Activated CD4-positive, alpha-beta T cell treated with anti-CD3 and anti-CD28 coated beads, Interleukin-2, amount 10 ng/mL, durations not matched to agents 24 days and 14 days (primary cell): ENCODE measurements around the gene ABCA8. TPM values are rescaled to one million over a fixed set of nuclear protein-coding genes. Genes with fewer than 3 reads are reported as not detected.
"Not testable (repeated sequence)": the region's sequence is repeated elsewhere in the genome, so short reads cannot be mapped to it uniquely, and the experiment has no call there.

Experiments
- DNase-seq: peaks from one replicate; pipeline ENCODE4 v3.0.0; 2022
- H3K27ac Mint-ChIP-seq: one replicate; pipeline ENCODE4 v1.8.0; 2022; ENCODE audit warnings: mild to moderate bottlenecking, mixed read lengths
- H3K27me3 Mint-ChIP-seq: one replicate; pipeline ENCODE4 v1.8.0; 2022; ENCODE audit warnings: mixed read lengths
- H3K36me3 Mint-ChIP-seq: one replicate; pipeline ENCODE4 v1.8.0; 2022; ENCODE audit warnings: low read depth, mild to moderate bottlenecking, mixed read lengths
- H3K4me1 Mint-ChIP-seq: one replicate; pipeline ENCODE4 v1.8.0; 2021; ENCODE audit warnings: mixed read lengths
- H3K4me3 Mint-ChIP-seq: one replicate; pipeline ENCODE4 v1.8.0; 2022; ENCODE audit warnings: mild to moderate bottlenecking, moderate library complexity, mixed read lengths
- H3K9me3 Mint-ChIP-seq: one replicate; pipeline ENCODE4 v1.8.0; 2021; ENCODE audit warnings: mixed read lengths
- intact Hi-C: fragments of 100-400 bp; cut with micrococcal nuclease; formaldehyde crosslinking; loops from one replicate; pipeline ENCODE4 v1.15.1; 2023
- total RNA-seq: library from RNA; stranded (reverse); gene quantifications from 2 replicates; pipeline ENCODE4 v1.2.3, GENCODE V29; 2022

Gene ABCA8
- total RNA-seq, 1 donor from 2014 or later = not detected

DNA sequence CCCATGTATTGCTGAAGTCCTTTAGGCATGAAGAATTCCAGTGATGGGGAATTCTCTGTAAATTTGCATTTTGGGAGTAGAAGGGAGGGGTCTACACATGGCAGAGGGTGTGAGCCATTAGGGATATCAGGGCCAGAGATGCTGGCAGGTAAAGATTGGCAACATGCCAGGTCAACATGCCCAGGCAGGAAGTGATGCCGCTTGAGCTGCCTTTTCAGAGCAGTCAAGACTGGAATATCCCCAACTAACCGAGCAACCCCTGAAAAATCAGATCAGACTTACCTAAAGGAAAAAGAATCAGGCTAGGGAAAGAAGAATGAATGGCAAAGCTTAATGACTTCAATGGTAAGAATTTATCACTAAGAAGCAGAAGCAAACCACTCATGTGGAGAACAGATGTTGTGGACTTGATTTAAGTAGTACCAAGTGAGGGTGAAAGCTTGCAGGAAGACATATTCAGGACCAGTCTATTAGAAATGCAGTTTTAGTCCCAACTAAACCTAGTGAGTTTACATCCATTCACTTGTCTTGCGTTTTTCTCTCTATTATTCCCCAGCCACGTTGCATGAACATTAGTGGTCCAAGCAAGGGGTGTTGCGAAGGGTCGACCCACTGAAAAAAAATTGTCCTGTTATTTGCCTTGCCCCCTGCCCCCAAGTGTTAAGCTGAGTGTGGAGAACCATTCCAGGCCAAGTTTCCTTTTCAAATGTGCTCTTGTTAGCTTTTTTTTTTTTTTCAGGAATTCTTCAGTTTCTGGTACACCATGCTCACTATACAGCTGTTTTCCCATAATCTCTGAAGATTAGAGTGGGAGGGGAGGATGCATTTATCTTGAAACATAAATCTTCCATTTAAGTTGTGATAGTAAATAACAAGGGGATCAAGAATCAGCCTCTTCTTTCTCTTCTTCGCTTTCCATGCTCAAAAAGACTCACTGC lies 105.2 kb downstream of the ABCA8 start:
- Mint-ChIP-seq H3K9me3 (peaks cover 6% of the 10 kb centered on the region), H3K36me3 (no peaks in the 10 kb centered on the region), H3K27ac (no peak overlapping the region), H3K4me1 (no peaks in the 10 kb centered on the region), H3K27me3 (no peaks in the 10 kb centered on the region), H3K4me3 (no peak overlapping the region)
- intact Hi-C loops = no loop called here
- no peak for DNase-seq

DNA sequence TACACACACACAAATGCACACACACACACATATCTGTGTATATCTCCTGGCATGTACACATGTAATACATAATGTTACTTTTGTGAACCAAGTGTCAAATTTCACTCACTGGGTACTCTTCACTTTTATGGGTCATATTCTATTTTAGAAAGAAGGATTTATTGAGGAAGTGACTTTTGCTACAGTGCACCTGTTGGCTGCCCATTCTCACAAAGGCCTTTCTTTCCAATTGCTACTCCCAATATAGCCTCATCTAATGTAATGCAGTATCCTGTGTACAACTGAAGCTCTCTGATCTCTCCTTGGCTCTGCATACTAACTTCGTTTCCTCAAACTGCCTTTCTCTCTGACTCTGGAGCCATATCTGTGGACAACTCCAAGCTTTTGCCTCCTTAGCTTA lies 107.5 kb downstream of the ABCA8 start:
- H3K27ac Mint-ChIP-seq = no peak overlapping the region

DNA sequence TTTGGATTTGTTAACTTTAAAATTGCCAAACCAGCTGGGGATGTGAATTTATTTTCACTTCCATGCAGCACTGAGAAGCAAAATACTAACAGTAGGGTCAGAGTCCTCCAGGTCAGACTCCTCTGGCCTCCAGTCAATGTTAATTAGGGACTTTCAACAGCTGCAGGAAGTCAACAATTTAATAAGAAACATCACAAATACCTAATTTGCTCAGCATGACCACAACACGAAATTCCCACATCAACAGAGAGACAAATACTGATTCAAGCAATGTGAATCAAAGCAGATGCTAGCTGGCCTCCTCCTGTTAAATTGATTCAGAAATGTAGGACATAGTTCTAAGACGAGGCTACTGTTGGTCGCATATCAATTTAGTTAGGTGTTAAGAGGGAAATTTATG lies 111.7 kb downstream of the ABCA8 start:
- H3K27me3 Mint-ChIP-seq = no peaks in the 10 kb centered on the region

More for the DNA sequence above, 107.5 kb downstream of the ABCA8 start:
- Mint-ChIP-seq H3K9me3 (peaks cover 6% of the 10 kb centered on the region), H3K4me1 (no peaks in the 10 kb centered on the region), H3K27me3 (no peaks in the 10 kb centered on the region), H3K36me3 (no peaks in the 10 kb centered on the region), H3K4me3 (no peak overlapping the region)
- DNase-seq = no peak
- intact Hi-C loops = no loop called here

DNA sequence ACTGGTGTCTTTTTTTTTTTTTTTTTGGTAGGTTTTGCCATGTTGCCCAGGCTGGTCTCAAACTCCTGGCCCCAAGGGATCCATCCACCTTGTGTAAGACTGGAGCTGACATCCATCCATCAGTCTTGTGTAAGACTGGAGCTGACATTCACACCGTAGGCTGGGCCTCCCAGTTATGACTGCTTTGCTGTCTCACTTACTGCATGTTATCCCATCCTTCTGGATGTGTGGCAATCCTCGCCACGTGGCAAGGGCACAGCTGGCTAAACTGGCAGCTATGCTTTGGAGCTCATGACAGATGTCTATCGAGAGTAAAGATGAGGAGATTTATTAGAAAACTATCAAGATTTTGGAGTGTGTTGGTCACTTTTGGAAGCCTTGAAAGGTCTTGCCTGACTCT lies 115.1 kb downstream of the ABCA8 start:
- DNase-seq = no peak
- H3K4me1 Mint-ChIP-seq = no peaks in the 10 kb centered on the region
- no peaks in the 10 kb centered on the region for H3K27me3 Mint-ChIP-seq
- H3K4me3 Mint-ChIP-seq = no peak overlapping the region
- no peaks in the 10 kb centered on the region for H3K36me3 Mint-ChIP-seq
- H3K9me3 Mint-ChIP-seq = no peaks in the 10 kb centered on the region
- intact Hi-C loops = no loop called here
- no peak overlapping the region for H3K27ac Mint-ChIP-seq

More for the DNA sequence above, 111.7 kb downstream of the ABCA8 start:
- Mint-ChIP-seq H3K36me3 (no peaks in the 10 kb centered on the region), H3K4me3 (no peak overlapping the region), H3K4me1 (no peaks in the 10 kb centered on the region), H3K27ac (no peak overlapping the region), H3K9me3 (no peaks in the 10 kb centered on the region)
- no peak for DNase-seq
- intact Hi-C loops = no loop called here

DNA sequence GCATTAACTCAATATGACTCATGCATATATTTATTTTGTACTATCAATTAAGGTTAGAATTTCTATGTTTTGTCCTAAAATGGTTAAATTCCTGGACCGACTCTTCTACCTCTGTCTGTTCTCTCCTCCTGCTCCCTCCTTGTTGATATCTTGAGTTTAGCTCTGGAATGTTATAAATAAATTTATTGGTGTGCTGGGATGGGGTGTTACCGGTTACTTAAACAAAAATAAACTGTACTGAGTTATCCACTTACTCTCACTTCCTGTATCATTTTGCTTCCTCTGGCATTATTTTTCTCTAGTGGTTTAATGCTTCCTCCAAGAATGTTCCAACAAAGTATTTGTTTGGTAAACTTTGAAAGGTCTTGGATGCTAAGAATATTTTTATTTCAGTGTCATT lies 120.1 kb downstream of the ABCA8 start:
- H3K27me3 Mint-ChIP-seq = peaks cover 2% of the 10 kb centered on the region
- no peaks in the 10 kb centered on the region for H3K9me3 Mint-ChIP-seq
- no peak overlapping the region for H3K4me3 Mint-ChIP-seq
- H3K4me1 Mint-ChIP-seq = no peaks in the 10 kb centered on the region
- H3K27ac Mint-ChIP-seq = no peak overlapping the region
- intact Hi-C loops = no loop called here
- no peak for DNase-seq
- no peaks in the 10 kb centered on the region for H3K36me3 Mint-ChIP-seq

DNA sequence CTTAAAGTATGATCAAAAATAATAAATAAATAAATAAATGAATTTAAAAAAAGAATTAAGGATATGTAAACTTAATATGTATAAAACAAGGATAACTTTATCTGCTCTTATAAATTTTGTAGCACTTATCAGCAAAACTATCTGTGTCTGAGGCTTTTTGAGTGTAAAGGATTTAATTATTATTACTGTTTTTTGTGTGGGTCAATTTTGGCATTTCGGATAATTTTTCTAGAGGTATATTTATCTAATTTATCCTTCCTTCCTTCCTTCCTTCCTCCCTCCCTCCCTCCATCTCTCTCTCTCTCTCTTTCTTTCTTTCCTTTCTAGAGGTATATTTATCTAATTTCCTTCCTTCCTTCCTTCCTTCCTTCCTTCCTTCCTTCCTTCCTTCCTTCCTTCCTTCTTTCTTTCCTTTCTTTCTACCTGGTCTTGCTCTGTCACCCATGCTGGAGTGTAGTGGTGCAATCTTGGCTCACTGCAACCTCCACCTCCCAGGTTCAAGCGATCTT lies 120.8 kb downstream of the ABCA8 start:
- Mint-ChIP-seq H3K27me3 (peaks cover 2% of the 10 kb centered on the region), H3K4me1 (no peaks in the 10 kb centered on the region), H3K4me3 (no peak overlapping the region), H3K27ac (no peak overlapping the region), H3K9me3 (no peaks in the 10 kb centered on the region), H3K36me3 (no peaks in the 10 kb centered on the region)
- DNase-seq = no peak
- intact Hi-C loops = no loop called here

DNA sequence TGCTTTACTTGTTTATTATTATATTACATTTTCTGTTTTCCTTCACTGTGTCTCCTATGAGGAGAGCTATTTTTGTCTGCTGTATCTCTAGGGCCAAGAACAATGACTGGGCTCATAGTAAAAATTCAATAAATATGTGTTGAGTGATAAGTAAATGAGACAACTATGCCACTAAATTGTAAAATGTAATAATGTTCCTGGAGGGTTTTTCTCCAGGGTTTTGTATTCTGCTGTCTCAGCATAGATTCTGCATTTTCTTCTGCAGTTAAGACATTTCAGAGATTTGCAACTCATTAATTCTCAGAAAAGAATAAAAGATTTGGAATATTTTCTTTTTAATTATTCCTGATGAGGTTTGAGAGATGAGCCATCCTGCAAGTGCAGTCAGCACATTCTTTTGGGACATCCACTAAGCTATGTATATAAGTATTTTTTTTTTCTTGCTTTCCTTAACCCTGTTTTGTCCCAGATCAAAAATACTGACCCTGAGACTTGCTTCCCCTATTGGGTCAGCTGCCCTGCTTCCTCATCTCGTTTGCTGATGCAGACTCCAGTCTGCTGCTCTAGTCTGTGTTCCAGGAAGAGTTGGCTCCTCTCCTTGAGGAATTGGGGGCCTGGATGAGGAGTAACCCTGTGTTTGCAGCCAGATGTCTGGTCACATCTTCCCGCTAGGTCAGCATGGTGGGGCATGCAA lies 122.9 kb downstream of the ABCA8 start:
- no peaks in the 10 kb centered on the region for H3K36me3 Mint-ChIP-seq
- no peak overlapping the region for H3K27ac Mint-ChIP-seq
- no peaks in the 10 kb centered on the region for H3K9me3 Mint-ChIP-seq

DNA sequence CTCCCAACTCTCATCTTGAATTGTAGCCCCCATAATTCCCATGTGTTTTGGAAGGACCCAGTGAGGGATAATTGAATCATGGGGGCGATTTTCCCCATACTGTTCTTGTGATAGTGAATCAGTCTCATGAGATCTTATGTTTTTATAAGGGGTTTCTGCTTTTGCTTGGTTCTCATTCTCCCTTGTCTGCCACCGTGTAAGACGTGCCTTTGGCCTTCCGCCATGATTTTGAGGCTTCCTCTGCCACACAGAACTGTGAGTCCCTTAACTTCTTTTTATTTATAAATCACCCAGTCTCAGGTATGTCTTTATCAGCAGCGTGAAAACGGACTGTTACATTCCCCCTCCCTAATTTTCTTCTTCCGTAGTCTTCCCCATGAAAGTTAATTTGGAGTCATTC lies 124.0 kb downstream of the ABCA8 start:
- no peak overlapping the region for H3K27ac Mint-ChIP-seq
- DNase-seq = no peak
- H3K4me3 Mint-ChIP-seq = no peak overlapping the region
- intact Hi-C loops = no loop called here
- no peaks in the 10 kb centered on the region for H3K36me3 Mint-ChIP-seq
- H3K9me3 Mint-ChIP-seq = no peaks in the 10 kb centered on the region
- H3K27me3 Mint-ChIP-seq = peaks cover 2% of the 10 kb centered on the region
- H3K4me1 Mint-ChIP-seq = no peaks in the 10 kb centered on the region

More for the DNA sequence above, 122.9 kb downstream of the ABCA8 start:
- Mint-ChIP-seq H3K27me3 (peaks cover 2% of the 10 kb centered on the region), H3K4me1 (no peaks in the 10 kb centered on the region), H3K4me3 (no peak overlapping the region)
- DNase-seq = no peak
- intact Hi-C loops = no loop called here

DNA sequence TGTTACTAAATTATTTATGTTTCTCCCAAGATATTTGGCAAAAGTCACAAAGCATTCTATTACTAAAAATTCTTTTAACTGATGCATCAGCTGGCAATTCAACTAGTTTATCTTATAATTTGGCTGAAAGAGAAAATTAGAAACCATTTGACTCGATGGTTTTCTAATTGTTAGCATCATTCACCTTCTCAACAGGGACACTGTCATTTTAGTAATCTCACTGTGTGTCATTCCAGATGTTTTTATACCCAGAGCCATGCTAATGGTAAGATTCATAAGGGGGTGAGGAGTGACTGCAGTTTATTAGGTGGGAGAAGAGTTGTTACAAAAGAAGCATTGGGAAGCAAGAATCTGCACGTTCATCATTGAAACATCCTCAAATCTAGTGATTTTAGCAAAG lies 124.9 kb downstream of the ABCA8 start:
- intact Hi-C loops = no loop called here
- H3K9me3 Mint-ChIP-seq = no peaks in the 10 kb centered on the region
- no peaks in the 10 kb centered on the region for H3K36me3 Mint-ChIP-seq
- H3K4me1 Mint-ChIP-seq = no peaks in the 10 kb centered on the region
- H3K27ac Mint-ChIP-seq = no peak overlapping the region
- no peak for DNase-seq
- peaks cover 2% of the 10 kb centered on the region for H3K27me3 Mint-ChIP-seq
- no peak overlapping the region for H3K4me3 Mint-ChIP-seq

DNA sequence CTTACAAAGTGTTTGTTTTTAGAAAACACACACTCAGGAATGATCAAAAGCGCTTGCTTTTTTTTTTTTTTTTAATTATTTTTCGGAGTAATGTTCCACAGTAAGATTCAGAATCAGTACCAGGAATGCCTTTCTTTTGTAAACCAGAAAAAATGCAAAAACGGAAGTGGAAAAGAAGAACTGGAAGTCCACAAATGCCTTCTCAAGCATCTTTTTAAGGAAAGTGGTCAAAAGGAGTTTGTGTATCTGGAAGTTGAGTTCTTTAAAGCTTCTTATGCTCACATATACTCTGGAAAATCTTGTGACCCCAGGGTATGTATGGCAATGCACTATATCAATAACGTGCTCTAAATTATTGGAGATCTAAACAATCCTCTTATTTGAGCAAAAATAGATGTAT lies 126.0 kb downstream of the ABCA8 start:
- H3K36me3 Mint-ChIP-seq = no peaks in the 10 kb centered on the region
- peaks cover 2% of the 10 kb centered on the region for H3K27me3 Mint-ChIP-seq
- no peak overlapping the region for H3K4me3 Mint-ChIP-seq
- DNase-seq = no peak
- H3K4me1 Mint-ChIP-seq = no peaks in the 10 kb centered on the region
- intact Hi-C loops = no loop called here
- no peak overlapping the region for H3K27ac Mint-ChIP-seq
- no peaks in the 10 kb centered on the region for H3K9me3 Mint-ChIP-seq

DNA sequence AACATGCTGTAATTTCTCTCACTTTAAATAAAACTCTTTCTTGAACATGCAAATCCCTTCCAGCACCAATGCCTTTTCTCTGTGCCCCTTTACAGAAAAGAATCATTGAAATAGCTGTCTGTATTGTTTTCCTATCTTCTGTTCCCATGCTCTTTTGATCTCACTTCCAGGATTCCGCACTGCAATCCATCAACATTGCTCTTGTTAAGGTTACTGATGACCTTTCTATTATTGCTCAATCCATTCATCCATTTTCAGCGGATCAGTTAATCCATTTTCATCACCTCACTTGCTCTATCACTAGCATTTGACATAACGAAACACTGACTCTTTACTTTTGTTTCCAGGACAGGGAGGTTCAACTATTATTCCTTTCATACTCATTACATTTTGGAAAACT lies 130.5 kb downstream of the ABCA8 start:
- Mint-ChIP-seq H3K36me3 (no peaks in the 10 kb centered on the region), H3K4me1 (no peaks in the 10 kb centered on the region), H3K9me3 (no peaks in the 10 kb centered on the region), H3K27ac (no peak overlapping the region), H3K27me3 (no peaks in the 10 kb centered on the region), H3K4me3 (no peak overlapping the region)
- intact Hi-C loops = no loop called here
- DNase-seq = no peak

DNA sequence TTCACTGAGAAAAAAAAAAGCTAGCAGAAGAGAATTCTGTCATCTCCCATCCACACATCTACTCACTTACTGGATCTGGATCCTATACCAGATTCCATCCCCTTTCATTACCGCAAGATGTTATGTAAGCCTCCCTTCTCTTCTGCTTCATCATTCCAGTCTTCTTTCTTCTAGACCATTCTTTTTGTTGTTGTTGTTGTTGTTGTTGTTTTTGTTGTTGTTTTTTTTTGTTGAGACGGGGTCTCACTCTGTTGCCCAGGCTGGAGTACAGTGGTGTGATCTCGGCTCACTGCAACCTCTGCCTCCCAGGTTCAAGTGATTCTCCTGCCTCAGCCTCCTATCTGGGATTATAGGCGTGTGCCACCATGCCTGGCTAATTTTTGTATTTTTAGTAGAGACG lies 131.0 kb downstream of the ABCA8 start:
- H3K27ac Mint-ChIP-seq, intact Hi-C loops, H3K4me1 Mint-ChIP-seq, H3K27me3 Mint-ChIP-seq, H3K4me3 Mint-ChIP-seq, H3K36me3 Mint-ChIP-seq, DNase-seq, H3K9me3 Mint-ChIP-seq: not testable (repeated sequence)

DNA sequence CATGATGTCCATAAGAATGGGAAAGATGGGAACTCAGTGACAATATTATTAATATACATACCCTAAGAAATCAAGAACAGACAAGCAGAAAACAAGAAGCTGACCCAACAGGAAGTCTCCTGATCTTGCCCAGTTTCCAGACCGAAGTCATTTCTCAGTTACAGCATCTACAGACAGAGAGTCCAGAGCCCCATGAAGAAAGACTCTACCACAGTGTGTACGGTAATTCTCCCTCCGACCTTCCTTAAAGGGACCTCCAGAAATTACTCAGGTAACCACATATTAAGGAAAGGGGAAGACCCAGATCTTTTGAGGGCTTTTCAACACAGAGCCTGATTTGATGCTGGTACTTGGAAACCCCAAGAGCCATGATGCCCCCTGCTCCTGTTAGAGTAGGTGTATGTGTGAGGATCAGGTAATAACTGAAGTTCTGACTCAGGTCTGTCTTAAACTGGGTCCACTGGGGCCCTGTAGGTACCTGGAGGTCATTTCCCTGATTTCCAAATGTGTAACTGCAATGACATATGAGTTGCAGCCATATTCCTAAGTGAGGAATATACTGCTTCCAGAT lies 132.4 kb downstream of the ABCA8 start:
- Mint-ChIP-seq H3K4me1 (no peaks in the 10 kb centered on the region), H3K36me3 (no peaks in the 10 kb centered on the region), H3K4me3 (no peak overlapping the region), H3K27me3 (no peaks in the 10 kb centered on the region), H3K9me3 (no peaks in the 10 kb centered on the region), H3K27ac (no peak overlapping the region)
- no peak for DNase-seq
- intact Hi-C loops = no loop called here
